WTC11 (cell line): ENCODE data around the gene PRRG2. TPM values are rescaled to one million over a fixed set of nuclear protein-coding genes. Genes with fewer than 3 reads are reported as not detected.
A peak's percentile ranks its signal among the peaks of the same experiment; 100 is the strongest.

Experiments
- ATAC-seq: fragments of 200-7000 bp; cut with Tn5 transposase; 2 replicates; pipeline ENCODE4 v1.10.0; 2021; ENCODE audit warnings: mild to moderate bottlenecking, moderate library complexity
- CTCF ChIA-PET: fragments of 300-600 bp; sonication (Branson Sonifier 250); formaldehyde crosslinking; loops from one replicate; lab custom pipeline; 2021; ENCODE audit warnings: antibody characterized with exemption; lab: Charles Lee
- POLR2A ChIA-PET: fragments of 350-600 bp; sonication (Branson Sonifier 250); formaldehyde crosslinking; loops from one replicate; lab custom pipeline; 2021; ENCODE audit warnings: antibody characterized with exemption; lab: Charles Lee
- DNase-seq: peaks from one replicate; pipeline ENCODE4 v3.0.0; 2021; ENCODE audit warnings: low spot score
- H3K27ac Mint-ChIP-seq: 2 replicates; pipeline ENCODE4 v1.8.0; 2021; ENCODE audit warnings: mixed read lengths
- H3K27me3 Mint-ChIP-seq: 2 replicates; pipeline ENCODE4 v1.8.0; 2021; ENCODE audit warnings: low read depth, mild to moderate bottlenecking, moderate library complexity, mixed read lengths
- H3K36me3 Mint-ChIP-seq: 2 replicates; pipeline ENCODE4 v1.8.0; 2021; ENCODE audit warnings: mixed read lengths
- H3K4me1 Mint-ChIP-seq: 2 replicates; pipeline ENCODE4 v1.8.0; 2022; ENCODE audit warnings: mixed read lengths
- H3K4me3 Mint-ChIP-seq: 2 replicates; pipeline ENCODE4 v1.8.0; 2021; ENCODE audit warnings: mild to moderate bottlenecking, moderate library complexity, mixed read lengths
- H3K9me3 Mint-ChIP-seq: 2 replicates; pipeline ENCODE4 v1.8.0; 2021; ENCODE audit warnings: mixed read lengths
- ATF3 ChIP-seq: sonication (generic); formaldehyde crosslinking; conservative IDR thresholded peaks from 2 replicates; pipeline ENCODE4 v1.8.1; 2022; ENCODE audit warnings: mild to moderate bottlenecking, missing genetic modification reagents
- ATF6 ChIP-seq: sonication (generic); formaldehyde crosslinking; IDR thresholded peaks from 2 replicates; pipeline ENCODE4 v1.8.1; 2023; ENCODE audit warnings: mild to moderate bottlenecking, missing genetic modification reagents
- CTCF ChIP-seq: fragments of 200-600 bp; IDR thresholded peaks from 2 replicates; pipeline ENCODE4 v1.8.0; 2022; ENCODE audit warnings: antibody characterized with exemption
- ESRRA ChIP-seq: sonication (generic); formaldehyde crosslinking; IDR thresholded peaks from 2 replicates; pipeline ENCODE4 v1.8.1; 2022; ENCODE audit warnings: mild to moderate bottlenecking, missing genetic modification reagents, borderline replicate concordance
- FOXK1 ChIP-seq: sonication (generic); formaldehyde crosslinking; IDR thresholded peaks from 2 replicates; pipeline ENCODE4 v1.8.0; 2022; ENCODE audit warnings: mild to moderate bottlenecking, moderate library complexity, missing genetic modification reagents
- GRHL2 ChIP-seq: fragments of 250-450 bp; sonication (Bioruptor Pico); IDR thresholded peaks from 2 replicates; pipeline ENCODE4 v1.8.0; 2022; ENCODE audit warnings: mild to moderate bottlenecking, moderate library complexity; ENCODE audit not compliant: insufficient replicate concordance, severe bottlenecking
- HMGXB4 ChIP-seq: sonication (generic); formaldehyde crosslinking; IDR thresholded peaks from 2 replicates; pipeline ENCODE4 v1.8.1; 2023; ENCODE audit warnings: mild to moderate bottlenecking, moderate library complexity, missing genetic modification reagents
- JUN ChIP-seq: sonication (generic); formaldehyde crosslinking; IDR thresholded peaks from 2 replicates; pipeline ENCODE4 v1.8.0; 2023; ENCODE audit warnings: mild to moderate bottlenecking, missing genetic modification reagents
- KAT7 ChIP-seq: sonication (generic); formaldehyde crosslinking; IDR thresholded peaks from 2 replicates; pipeline ENCODE4 v1.8.1; 2023; ENCODE audit warnings: missing genetic modification reagents, mild to moderate bottlenecking, borderline replicate concordance
- MAX ChIP-seq: sonication (generic); formaldehyde crosslinking; IDR thresholded peaks from 2 replicates; pipeline ENCODE4 v1.8.0; 2022; ENCODE audit warnings: mild to moderate bottlenecking, missing genetic modification reagents
- MLX ChIP-seq: sonication (generic); formaldehyde crosslinking; IDR thresholded peaks from 2 replicates; pipeline ENCODE4 v1.8.1; 2023; ENCODE audit warnings: mild to moderate bottlenecking, missing genetic modification reagents, moderate library complexity
- TEAD4 ChIP-seq: sonication (generic); formaldehyde crosslinking; IDR thresholded peaks from 2 replicates; pipeline ENCODE4 v1.8.0; 2022; ENCODE audit warnings: mild to moderate bottlenecking, missing genetic modification reagents
- TP53 ChIP-seq: sonication (generic); formaldehyde crosslinking; IDR thresholded peaks from 2 replicates; pipeline ENCODE4 v1.8.1; 2023; ENCODE audit warnings: mild to moderate bottlenecking, missing genetic modification reagents
- ZBTB21 ChIP-seq: sonication (generic); formaldehyde crosslinking; IDR thresholded peaks from 2 replicates; pipeline ENCODE4 v1.8.1; 2023; ENCODE audit warnings: mild to moderate bottlenecking, missing genetic modification reagents, borderline replicate concordance
- ZNF423 ChIP-seq: fragments of 250-450 bp; sonication (Bioruptor Pico); IDR thresholded peaks from 2 replicates; pipeline ENCODE4 v2.1.2; 2022; ENCODE audit warnings: mild to moderate bottlenecking, moderate library complexity
- ZSCAN18 ChIP-seq: fragments of 250-450 bp; sonication (Bioruptor Pico); IDR thresholded peaks from 2 replicates; pipeline ENCODE4 v2.1.2; 2022; ENCODE audit warnings: mild to moderate bottlenecking, moderate library complexity
- total RNA-seq: library from RNA; stranded (reverse); gene quantifications from 3 replicates; pipeline ENCODE4 v1.2.3, GENCODE V29; 2021

PRRG2 gene
- total RNA-seq, 1 experiment from 2014 or later = 5.9 TPM

GRCh38 chr19:49580264-49581006, 681 bp upstream of the PRRG2 start, which contains the start of gene NOSIP (continued):
- TF ChIP-seq HMGXB4 (CRISPR knock-in tag) (no peak), MLX (no peak), JUN (CRISPR knock-in tag) (no peak), CTCF (no peak), ZSCAN18 (CRISPR knock-in tag) (no peak), ESRRA (no peak), TP53 (CRISPR knock-in tag) (peak; percentile 66; the same call in 1 of the 2 replicates), KAT7 (CRISPR knock-in tag) (no peak), ZNF423 (no peak), MAX (CRISPR knock-in tag) (peak; percentile 71), ZBTB21 (0 out of 2 replicates have a peak, but pooled peaks have one; percentile 64), TEAD4 (no peak)

GRCh38 chr19:49583239-49583638, 2.1 kb downstream of the PRRG2 start:
- H3K36me3 Mint-ChIP-seq = no peaks in the 10 kb centered on the region
- ATAC-seq (no peak), DNase-seq (no peak)
- ChIA-PET CTCF (interaction anchor here (1.9 kb wide), 1 partner anchor 13 kb away, joined by 6 read pairs; no protein-coding TSS in a partner anchor), POLR2A (no interaction called here)
- no peaks in the 10 kb centered on the region for H3K27me3 Mint-ChIP-seq
- H3K27ac Mint-ChIP-seq = no peak overlapping the region
- TF ChIP-seq ESRRA (no peak), ATF6 (CRISPR knock-in tag) (no peak), ATF3 (CRISPR knock-in tag) (no peak), GRHL2 (CRISPR knock-in tag) (no peak), FOXK1 (CRISPR knock-in tag) (no peak)
- peaks cover 28% of the 10 kb centered on the region for H3K4me1 Mint-ChIP-seq
- H3K4me3 Mint-ChIP-seq = no peak overlapping the region
- no peaks in the 10 kb centered on the region for H3K9me3 Mint-ChIP-seq
